ENCODE data around the gene ZBTB20. TPM values are rescaled to one million over a fixed set of nuclear protein-coding genes. Genes with fewer than 3 reads are reported as not detected.

The ZBTB20 gene
- total RNA-seq, 1 donor from 2014 or later, result 11.2 TPM

DNA sequence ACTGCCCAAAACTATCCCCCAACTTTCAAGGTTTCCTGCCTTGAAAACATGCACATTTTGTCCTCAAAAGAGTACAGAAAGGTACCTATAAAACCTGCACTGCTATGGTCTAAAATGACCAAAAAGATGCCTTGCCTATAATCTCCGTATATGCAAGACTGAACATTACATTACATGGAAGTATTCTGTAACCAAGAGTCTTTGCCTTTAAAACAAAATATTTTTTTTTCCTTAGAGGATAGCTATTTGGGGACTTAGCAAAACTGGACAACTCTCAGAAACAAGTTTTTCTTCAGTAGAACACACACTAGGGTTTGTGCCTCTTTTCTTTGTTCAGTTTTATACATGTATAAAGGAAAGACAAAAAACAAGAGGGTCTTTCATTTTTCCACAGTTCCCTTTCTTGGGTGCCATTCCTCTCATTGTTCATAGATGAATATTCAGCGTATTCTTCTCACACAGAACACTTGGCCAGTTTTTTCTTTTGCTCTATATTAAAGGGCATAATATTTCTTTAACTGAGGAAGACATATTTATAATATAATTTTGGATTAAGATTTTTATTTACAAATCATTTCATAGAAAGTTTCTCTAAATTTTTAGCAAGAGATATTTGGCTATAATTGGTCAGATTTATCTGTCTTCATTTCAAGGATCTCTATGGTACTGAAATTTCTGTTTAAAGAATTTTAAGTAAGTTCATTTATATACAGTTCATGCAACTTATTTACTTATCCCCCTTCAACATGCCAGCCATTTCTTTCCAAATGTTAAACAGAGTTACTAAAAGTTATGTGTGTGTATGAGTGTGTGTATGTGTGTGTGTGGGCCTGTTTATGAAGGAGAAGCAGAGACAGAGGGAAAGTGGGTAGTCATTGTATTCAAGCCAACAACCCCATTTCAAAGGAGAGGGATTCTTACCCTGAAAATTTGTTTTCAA, 142.6 kb downstream of the ZBTB20 start:
- no peak overlapping the region for H3K4me3 ChIP-seq (ENCODE audit: low read depth, low read length)
- TF ChIP-seq, protein P1, sequence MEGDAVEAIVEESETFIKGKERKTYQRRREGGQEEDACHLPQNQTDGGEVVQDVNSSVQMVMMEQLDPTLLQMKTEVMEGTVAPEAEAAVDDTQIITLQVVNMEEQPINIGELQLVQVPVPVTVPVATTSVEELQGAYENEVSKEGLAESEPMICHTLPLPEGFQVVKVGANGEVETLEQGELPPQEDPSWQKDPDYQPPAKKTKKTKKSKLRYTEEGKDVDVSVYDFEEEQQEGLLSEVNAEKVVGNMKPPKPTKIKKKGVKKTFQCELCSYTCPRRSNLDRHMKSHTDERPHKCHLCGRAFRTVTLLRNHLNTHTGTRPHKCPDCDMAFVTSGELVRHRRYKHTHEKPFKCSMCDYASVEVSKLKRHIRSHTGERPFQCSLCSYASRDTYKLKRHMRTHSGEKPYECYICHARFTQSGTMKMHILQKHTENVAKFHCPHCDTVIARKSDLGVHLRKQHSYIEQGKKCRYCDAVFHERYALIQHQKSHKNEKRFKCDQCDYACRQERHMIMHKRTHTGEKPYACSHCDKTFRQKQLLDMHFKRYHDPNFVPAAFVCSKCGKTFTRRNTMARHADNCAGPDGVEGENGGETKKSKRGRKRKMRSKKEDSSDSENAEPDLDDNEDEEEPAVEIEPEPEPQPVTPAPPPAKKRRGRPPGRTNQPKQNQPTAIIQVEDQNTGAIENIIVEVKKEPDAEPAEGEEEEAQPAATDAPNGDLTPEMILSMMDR (conservative IDR thresholded peaks at IDR 0.05; ENCODE audit: low read depth, low read length), result no peak
- no peak for DNase-seq (ENCODE audit: low read depth)

DNA sequence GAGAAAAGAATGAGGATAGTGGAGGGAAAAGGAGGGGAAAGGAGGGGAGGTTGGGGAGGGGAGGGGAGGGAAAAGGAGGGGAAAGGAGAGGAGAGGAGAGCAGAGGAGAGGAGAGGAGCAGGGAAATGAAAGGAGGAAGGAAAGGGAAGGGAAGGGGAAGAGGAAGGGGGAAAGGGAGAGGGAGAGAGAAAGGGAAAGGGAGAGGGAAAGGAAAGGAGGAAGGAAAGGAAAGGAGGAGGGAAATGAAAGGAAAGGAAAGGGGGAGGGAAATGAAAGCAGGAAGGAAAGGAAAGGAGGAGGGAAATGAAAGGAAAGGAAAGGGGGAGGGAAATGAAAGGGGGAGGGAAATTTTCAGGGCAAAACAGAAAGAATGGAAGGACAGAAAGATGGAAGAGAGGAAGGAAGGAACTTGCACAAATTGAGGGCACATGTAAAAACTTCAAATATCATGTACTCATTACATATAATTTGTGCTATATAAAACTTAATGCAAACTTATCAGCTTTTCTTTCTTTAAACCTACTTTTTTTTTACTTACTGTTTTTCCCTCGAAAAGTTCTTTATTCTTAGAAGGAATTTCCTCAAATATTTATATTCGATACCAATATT, 148.0 kb downstream of the ZBTB20 start:
- DNase-seq (ENCODE audit: low read depth), result no peak
- TF ChIP-seq, protein P1 (conservative IDR thresholded peaks at IDR 0.05; ENCODE audit: low read depth, low read length), result no peak
- H3K4me3 ChIP-seq (ENCODE audit: low read depth, low read length), result no peak overlapping the region

DNA sequence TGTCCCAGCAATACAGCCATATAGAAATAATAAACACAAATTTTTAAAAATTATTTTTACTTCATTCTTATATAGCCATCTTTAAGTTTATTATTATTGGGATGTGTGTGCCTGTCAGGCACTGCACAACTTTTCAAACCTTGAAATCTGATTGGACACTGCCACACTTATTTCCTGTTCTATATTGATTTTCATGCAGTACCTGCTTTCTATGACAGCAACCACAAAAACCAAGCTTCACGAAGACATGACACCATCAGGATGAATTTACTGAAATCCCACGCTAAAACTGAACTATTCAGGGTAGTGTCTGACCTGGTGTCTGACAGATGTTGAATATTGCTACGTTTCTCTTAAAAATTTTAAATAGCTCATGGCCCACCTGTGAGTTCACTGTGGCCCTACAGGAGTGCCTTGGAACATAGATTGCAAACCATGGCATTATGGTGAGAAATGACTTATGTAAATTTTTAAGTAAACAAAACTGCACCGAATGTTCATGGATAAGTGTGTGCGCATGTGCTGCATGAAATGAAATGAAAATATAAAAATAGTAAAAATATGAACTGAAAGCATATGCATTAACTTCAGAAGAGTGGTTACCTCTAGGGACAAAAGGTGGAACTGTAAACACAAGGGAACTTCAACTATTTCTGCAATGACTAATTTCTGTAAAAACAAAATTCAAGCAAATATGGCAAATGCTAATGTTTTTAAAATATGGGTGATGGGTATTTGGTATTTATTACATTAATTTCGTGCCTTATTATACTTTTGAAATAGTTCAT, 152.3 kb downstream of the ZBTB20 start:
- TF ChIP-seq, protein P1 (conservative IDR thresholded peaks at IDR 0.05; ENCODE audit: low read depth, low read length), result no peak
- DNase-seq (ENCODE audit: low read depth), result no peak
- no peak overlapping the region for H3K4me3 ChIP-seq (ENCODE audit: low read depth, low read length)

DNA sequence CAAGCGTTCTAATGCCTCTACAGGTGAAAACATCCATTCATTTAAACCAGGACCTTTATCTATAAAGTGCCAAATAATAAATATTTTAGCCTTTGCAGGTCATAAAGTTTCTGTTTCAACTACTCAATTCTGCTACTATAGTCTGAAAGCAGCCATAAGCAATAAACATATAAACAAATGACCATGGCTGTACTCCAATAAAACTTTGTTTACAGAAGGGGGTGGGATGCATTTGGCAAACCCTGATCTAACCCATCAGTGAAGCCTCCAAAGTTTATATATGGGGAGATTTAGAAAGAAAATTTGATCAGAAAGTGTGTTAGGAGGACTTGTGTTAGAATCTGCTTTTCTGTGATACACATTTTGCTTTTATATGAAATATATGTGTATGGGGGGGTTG, 161.3 kb downstream of the ZBTB20 start:
- TF ChIP-seq, protein P1 (conservative IDR thresholded peaks at IDR 0.05; ENCODE audit: low read depth, low read length), result no peak
- no peak overlapping the region for H3K4me3 ChIP-seq (ENCODE audit: low read depth, low read length)
- DNase-seq (ENCODE audit: low read depth), result no peak

DNA sequence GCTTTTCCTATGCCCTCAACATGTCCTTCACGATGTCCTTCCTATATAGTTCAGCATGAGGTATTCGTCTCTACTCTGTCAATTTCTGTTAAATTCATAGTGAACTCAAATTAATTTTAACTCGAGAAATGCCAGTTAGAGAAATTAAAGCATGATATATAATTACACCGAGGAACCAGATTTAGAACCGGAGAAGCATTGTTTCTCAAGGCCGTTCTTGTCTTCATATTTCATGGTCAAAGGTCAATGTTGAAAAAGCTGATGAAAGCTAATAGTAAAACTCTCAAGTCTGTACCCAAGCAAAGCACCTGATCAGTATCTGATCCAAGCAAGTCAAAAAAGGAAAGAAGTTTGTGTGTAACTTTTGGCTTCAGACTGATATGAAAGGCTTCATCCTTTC, 163.8 kb downstream of the ZBTB20 start:
- no peak overlapping the region for H3K4me3 ChIP-seq (ENCODE audit: low read depth, low read length)
- TF ChIP-seq, protein P1 (conservative IDR thresholded peaks at IDR 0.05; ENCODE audit: low read depth, low read length), result no peak
- DNase-seq (ENCODE audit: low read depth), result no peak

DNA sequence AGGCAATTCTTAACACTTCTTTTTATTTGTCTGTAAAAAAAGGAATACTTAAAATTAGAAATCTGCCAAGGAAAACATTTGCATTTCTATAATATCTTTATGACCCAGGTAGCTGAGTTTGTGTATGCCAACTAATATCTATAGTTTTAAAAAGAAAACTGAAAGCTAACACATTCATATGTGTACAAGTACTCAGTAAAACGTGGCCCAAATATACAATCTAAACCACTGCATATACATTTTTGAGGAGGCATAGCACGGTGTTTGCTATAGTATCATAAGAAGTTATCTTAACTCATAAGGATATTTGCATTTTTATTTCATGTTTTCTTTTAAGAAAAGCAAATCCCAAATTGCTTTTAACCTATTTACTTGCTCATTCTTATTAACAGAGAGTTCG, 172.7 kb downstream of the ZBTB20 start:
- no peak overlapping the region for H3K4me3 ChIP-seq (ENCODE audit: low read depth, low read length)
- DNase-seq (ENCODE audit: low read depth), result no peak
- TF ChIP-seq, protein P1 (conservative IDR thresholded peaks at IDR 0.05; ENCODE audit: low read depth, low read length), result no peak
